GM12891 (cell line): ENCODE measurements around the gene PON1.

Experiments used
- PAX5 ChIP-seq: IDR thresholded peaks from 2 replicates; pipeline ENCODE4 v1.6.1; 2011; ENCODE audit warnings: low read length, moderate library complexity, mild to moderate bottlenecking; ENCODE audit not compliant: insufficient read depth, severe bottlenecking
- POLR2A ChIP-seq: IDR thresholded peaks from 2 replicates; pipeline ENCODE4 v1.6.1; 2011; ENCODE audit warnings: low read depth, low read length, control low read depth
- POLR2AphosphoS5 ChIP-seq: IDR thresholded peaks from 2 replicates; pipeline ENCODE4 v1.6.1; 2011; ENCODE audit warnings: low read depth, low read length, control low read depth
- POU2F2 ChIP-seq: IDR thresholded peaks from 2 replicates; pipeline ENCODE4 v1.6.1; 2011; ENCODE audit warnings: low read depth, mild to moderate bottlenecking, control low read depth, low read length, moderate library complexity
- SPI1 ChIP-seq: IDR thresholded peaks from 2 replicates; pipeline ENCODE4 v1.6.1; 2011; ENCODE audit warnings: low read depth, low read length, control low read depth
- TAF1 ChIP-seq: IDR thresholded peaks from 2 replicates; pipeline ENCODE4 v1.6.1; 2011; ENCODE audit warnings: low read depth, low read length, control low read depth

DNA sequence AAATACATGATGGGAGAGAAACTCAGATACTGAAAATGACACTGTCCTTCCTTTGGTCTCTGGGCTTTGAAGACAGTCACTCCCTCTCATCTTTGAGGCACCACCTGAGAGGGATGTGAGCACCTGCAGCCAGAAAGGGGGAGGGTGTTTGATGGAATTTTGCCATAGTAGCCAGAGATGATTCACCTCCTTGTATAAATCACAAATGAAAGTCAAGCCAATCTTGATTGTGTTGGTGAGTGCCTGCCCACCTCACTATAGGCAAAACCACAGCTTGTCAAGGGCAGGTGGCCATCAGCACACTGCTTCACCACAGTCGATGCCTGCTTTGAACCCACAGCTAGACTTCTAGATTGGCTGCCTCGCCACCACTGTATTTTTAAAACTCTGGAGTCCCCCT is 48.2 kb downstream of the PON1 start:
- TF ChIP-seq PAX5 (no peak), SPI1 (no peak), TAF1 (no peak), POLR2AphosphoS5 (no peak), POU2F2 (no peak), POLR2A (no peak)
